ENCODE data around the gene GABRB2.
"Not testable (repeated sequence)": the region's sequence is repeated elsewhere in the genome, so short reads cannot be mapped to it uniquely, and the experiment has no call there.

GABRB2 gene

DNA sequence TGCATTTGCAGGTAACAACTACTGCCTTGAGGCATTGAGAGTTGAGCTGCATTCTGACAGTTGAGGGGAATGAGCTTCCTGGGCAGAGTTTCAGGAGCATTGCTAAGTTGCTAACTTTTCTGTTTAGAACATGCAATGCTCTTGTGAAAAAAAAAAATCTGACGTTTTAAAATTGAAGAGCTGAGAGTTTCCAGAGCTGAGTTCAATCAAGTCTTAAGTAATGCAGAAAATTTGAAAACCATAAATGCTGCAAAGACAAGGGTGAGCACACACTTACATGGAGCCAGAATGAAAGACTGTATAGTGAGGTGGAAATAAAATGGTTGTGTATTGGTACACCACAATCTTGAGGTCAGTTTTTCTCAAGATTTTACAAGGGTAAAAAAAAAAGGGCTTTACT lies 166.0 kb downstream of the GABRB2 start:
- DNase-seq, result no peak

DNA sequence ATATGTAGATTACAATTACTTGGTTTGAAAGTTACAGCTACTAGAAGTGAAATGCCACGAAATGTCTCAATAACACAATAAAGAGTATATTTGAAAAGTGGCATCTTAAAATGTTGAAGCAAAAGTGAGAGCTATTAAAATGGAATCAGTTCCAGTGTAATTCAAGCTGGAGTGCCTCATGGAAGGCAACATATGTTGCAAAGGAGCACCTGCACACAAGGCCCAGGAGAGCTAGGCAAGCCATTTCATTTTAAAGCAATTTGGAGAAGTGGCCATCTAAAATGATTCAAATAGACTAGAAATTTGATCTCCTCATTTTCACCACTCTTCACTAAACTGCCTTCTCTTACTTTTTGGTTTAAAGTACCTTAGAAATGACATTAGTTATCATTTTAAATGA lies 167.8 kb downstream of the GABRB2 start:
- DNase-seq, result no peak

DNA sequence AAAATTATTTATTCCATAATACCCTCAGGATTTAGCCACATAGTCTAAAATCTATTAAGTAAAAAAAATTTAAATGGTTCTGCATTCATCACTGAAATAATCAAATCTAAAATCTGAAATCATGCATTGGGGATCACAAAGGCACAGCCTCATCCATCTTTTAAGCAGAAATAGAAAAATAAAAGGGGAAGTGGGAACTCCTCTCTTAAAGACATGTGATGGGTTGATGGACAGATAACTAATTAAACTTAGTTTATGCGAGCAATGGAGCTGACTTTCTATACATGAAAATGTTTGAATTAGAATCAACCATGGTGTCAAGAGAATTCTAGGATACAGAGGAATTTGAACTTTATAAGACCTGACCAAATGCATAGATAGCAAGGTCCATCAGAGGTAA lies 170.5 kb downstream of the GABRB2 start:
- DNase-seq, result no peak

DNA sequence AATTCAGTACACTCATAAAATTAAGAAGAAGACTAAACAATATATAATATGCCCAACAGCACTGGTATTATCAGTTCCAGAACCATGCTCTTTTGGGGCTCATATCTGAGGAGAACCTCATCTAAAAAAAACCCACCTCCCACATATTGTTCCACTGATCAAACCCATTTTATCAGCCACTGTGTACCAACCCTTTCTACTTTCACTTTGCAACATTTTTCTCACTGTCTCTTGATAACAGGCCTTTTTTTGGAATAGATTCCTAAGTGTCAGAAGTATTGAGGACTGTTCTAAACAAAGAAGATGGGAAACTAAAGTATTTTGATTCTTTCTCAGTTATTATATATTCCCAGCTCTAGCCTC lies 173.2 kb downstream of the GABRB2 start:
- DNase-seq, result no peak

DNA sequence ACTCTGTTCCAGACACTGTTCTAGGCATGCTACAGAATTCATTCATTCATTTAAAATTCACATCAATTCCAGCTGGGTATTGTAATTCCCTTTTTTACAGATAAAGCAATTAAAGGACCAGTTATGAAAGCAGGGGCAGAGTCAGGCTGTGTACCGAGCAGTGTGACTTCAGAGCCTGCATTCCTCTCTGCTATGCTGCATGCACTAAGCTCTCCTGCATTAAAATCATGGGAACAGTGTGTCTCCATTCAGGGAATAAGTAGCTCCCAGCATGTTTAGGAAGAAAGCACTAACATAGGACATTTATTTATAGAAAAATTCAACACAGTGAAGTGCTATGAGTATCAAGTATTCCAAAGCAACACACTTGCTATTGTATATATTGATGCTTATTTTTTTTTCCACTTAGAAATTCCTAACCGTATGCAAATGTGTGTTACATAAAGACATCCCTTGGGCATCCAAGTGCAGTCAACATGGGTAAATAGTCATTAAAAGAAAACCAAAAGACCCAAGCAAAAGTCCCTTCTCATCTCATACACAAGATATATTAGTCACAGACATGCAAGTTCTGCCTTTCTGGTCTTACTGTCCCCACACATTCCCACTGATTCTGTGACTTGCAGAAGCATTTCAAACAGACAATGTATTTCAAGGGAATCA lies 173.7 kb downstream of the GABRB2 start:
- DNase-seq, result no peak

DNA sequence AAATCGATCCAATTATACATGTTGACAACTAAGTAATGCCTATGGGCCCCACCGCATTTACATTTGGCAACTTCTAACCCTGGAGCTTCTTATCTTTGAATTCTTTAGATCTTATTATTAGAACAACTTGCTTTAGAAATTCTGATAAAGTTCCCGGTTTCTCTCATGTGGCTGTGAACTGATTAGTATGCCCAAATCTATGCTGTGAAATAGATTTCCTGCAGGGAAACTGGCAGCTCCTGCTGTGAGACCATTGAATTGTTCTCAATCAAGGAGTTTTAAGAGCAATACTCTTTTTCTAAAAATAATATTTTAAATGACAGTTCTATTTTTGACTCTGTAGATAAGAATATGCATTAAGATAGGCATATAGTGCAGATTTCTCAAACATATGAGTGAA lies 177.5 kb downstream of the GABRB2 start:
- no peak for DNase-seq

DNA sequence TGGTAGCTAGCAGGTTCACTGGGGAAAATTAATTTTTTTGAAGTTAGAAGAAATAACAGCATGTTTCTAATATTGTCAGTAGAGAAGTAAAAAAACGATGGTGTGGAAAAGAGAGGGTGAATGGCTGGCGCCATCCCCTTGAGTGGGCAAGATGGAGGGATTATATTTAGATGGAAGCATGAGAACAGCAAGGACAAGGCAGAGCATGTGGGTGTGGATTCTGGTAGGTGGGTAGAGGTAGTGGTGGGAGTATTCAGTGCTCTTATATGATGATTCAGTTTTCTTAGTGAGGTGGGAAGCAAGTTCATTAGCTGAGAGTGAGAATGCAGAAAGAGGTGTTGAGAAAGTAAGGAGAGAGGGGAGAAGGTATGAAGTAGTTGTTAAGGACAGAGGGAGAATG lies 188.1 kb downstream of the GABRB2 start:
- DNase-seq, result no peak

DNA sequence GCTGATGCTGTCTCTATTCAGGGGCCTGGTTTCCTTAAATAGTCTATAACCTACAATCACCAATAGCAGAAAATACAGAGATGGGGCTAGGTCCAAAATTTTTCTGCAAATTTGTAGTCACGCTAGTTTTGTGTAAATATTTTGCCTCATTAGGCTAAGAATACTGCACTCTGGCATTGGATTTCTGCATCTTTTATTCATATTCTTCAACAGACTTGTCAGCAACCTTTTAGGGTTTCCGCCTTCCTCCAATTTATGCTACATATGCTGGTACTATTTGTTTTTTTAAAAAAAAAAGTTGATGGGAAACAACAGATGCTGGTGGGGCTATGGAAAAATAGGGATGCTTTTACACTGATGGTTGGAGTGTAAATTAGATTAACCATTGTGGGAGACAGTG lies 202.3 kb downstream of the GABRB2 start:
- DNase-seq, result no peak

DNA sequence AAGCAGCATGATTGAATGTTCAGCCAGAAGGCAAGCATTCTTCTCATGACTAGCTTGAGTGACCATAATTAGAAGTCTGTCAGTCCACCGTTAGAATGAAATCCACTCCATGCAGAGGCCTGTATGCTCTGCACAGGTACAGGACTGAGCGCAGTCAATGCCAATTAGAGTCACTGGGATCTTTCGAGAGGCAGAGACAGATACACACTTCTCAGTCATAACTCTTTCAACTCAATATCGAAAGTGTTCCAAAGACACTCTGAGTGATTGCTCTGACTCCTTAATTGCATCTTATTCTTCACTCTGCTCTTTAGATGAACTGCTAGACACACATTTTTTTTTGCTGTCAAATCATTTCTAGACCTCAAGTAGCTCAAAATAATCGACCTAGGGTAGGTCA lies 203.6 kb downstream of the GABRB2 start:
- DNase-seq, result no peak

DNA sequence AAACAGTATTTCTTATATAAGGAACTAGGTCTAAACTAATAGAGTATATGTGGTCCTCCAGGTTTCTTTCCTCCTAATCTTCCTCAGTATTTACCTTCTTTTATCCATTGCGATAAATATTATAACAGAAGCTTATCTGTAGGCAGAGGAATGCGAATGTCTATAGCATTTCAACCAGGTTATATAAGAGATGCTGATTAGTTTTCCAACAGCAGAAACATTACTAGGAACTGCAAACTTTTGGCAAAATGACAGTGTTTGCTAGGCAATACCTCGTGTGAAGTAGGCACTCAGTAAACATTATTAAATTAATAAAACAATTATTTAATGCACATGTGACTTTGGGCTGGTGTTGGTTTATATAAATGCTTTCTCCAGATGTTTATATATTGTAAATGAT lies 206.5 kb downstream of the GABRB2 start:
- DNase-seq, result no peak

DNA sequence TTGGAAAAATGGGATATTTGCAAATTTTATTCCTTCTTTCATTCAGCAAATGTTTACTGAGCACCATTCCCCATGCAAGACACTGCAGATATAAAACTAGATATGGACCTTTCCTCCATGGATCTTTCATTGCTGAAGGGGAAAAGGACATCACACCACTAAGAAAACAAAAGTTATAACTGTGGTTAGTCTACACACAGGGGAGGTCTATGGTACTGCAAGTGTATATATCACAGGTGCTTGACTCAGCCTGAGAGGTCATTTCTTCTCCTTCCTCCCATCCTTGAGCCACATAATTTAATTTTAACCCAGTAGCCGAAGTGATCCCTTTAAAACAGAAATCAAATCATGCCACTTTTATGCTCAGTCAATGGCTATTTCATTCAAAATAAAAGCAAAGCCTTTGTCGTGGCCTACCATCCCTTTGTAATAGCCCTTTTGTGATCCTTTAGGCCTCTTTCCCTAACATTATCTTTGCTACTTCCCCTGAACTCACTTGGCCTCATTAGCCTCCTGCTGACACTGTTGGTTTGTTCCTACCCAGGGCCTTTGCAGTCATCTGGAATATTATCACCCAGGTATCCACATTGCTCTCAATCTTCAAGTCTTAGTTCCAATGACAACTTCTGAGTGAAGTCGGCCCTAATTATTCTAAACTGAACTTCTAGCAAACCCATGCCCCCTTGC lies 213.2 kb downstream of the GABRB2 start:
- DNase-seq, result no peak

DNA sequence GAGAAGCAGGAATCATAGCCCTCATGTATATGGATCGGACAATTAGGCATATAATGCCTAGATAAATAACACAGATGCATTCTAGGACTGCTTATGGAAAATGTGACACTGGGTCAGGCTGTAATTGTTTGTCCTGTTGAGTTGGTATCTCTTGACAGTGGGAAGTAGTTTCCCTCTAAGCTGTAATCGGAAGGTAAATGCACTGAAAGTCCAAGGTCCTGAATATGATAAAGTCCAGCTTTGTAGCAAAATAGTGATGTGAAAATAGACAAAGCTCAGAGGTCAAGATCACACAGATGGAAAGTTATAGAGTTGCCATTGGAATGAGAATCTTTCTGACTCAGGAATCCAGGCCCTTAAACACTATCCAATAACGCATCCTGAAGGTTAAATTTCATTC lies 214.2 kb downstream of the GABRB2 start:
- no peak for DNase-seq

DNA sequence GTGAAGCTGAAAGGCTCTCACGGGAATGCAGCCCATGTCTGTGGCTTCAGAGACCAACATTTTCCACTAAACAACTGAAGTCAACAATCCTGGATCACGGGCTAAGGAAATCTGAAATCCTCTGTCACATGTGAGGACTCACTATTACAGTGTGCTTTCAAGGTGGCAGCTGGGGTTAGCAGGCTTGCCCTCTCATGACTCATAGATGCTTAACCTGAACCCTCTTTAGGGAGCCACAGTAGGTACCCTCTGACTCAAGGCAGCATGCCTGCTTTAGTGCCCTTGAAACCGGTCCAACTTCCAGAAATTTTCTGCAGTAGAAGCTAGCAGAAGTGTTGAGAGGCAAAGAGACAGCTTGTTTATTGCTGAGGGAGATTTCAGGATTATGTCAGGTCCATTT lies 232.5 kb downstream of the GABRB2 start:
- no peak for DNase-seq

DNA sequence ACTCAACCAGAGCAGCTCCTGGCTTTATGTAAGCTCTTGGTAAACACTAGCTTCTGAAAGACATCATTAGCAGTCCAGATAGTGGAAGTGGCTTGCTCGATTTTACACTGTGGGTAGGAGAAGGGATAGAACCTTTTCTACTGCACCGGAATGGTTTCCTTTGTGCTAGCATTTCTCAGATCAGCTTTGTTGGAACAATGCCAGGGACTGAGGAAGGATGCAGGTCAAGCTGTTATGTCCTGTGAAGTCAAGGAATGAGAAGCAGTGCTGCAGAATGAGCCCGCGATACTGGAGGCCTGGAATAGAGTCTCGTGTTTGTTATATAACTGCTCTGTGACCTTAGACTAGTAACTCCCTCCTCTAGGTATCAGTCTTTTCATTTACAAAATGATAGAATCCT lies 233.6 kb downstream of the GABRB2 start:
- no peak for DNase-seq

DNA sequence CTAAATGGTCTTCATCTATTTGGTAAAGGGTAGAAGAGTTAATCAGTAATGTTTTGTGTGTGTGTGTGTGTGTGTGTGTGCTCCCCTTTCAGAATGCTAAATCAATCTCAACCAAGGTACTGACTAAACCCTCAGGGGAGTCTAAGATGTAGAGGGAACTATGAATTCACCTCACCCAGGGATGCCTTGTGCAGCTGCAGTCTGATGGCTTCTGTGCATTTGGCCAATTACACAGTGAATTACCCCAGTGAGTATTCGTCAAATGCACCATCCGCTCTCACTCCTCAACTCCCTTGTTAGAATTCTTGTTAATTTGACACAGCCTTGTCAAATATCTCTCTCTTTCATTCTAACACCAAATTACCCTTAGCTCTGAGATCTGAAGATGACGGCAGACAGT lies 234.6 kb downstream of the GABRB2 start:
- DNase-seq, result no peak

DNA sequence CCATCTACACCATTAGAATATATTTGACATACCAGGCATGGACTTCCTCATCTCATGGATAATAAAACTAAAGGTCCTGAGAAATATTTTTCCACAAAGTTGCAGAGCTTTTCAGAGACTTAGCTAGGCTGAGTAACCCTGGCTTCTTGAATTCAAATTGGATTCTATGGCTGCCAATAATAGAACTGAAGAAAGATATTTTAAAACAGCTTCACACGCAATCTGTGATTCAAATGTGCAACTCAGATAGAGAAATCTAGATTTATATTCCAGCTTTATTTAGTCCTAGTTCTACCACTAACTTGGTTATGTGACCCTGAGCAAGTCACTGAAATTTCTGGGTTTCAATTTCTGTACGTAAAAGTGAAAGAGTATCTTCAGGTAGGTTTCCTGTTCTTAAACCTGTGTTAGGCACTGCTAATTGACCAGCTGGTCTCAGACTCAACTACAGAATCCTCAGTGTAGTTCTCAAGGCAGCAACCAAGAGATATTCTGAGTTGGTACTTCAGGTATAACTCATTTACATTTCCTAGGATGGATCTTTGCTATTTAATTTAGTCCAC lies 235.3 kb downstream of the GABRB2 start:
- DNase-seq, result no peak

DNA sequence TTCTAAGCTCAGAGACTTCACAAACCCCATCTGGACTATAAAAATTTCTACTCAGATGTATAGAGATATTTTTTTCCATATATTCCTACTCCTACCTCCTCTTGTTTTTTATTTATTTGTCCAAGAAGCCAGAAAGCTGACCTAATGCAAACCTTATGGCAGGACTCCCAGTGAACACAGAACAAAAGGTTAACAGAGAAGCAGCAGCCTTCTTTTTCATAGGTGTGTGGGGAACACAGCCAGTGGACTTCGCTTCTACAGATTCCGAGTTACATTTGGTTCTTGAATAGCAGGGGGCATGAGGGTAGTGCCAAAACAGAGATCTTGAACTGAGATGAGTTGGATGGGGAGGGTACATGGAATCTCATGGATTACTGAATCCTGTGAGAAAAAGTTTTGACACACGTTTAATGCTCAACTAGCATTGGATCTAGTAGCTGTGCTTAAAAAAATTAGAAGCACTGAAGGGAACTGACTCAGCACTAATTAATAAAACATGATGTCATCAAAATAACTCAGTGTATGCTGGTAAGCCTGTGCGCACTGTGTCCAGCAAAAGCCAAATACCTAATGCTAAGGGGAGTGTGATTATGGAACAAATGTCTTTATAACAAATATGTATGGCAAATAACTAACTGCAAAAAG lies 240.1 kb downstream of the GABRB2 start:
- DNase-seq, result no peak

DNA sequence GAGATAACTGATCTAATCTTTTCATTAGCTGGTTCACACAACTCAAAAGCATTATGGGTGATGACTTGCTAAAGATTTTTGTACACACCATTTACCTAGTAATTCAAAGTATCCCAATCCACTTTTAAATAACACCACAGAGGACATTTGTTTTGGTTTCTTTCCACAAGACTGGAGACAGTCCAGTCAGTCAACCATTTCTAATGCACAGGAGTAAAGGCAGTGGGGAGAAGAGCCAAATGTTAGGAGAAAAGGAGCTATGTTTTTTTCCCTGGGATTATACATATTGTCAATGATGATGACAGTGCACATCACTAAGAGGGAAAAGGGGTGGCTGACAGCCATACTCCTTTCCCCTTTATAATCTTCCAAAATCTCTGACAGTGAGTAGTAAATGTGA lies 240.9 kb downstream of the GABRB2 start:
- no peak for DNase-seq

DNA sequence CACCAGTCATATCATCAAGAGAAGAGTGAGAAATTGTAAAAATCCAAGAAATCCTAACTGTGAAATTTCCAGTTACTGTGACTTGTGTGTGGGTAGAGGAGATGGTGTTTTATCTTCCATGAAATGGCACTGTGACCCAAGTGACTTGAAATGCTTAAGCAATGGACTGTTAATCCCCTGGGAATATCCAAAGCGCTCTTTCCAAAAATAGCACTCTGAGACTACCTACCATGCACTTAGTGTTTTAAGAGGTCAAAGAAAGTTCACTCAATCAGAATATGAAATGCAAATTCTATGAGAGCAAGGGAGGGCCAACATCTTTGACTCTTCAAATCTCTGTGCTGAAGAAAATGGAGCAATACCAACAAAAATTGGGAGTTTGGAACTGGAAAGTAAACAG lies 244.0 kb downstream of the GABRB2 start:
- DNase-seq, result no peak

DNA sequence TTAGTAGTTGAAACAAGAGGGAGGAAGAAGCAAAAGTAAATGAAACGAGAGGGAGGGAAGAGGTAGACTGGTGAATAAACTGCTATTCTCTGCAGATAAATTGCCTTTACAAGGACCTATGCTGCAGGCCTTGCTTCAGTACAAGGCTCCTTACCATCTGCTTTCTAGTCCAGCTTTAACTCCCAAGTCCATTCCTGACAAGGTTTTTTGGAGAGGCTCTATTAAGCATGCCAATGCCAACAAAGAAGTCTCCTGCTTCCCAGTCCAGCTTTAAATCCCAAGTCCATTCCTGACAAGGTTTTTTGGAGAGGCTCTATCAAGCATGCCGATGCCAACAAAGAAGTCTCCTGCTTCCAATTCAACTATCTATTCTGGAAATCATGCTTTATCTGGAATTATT lies 244.9 kb downstream of the GABRB2 start:
- no peak for DNase-seq

DNA sequence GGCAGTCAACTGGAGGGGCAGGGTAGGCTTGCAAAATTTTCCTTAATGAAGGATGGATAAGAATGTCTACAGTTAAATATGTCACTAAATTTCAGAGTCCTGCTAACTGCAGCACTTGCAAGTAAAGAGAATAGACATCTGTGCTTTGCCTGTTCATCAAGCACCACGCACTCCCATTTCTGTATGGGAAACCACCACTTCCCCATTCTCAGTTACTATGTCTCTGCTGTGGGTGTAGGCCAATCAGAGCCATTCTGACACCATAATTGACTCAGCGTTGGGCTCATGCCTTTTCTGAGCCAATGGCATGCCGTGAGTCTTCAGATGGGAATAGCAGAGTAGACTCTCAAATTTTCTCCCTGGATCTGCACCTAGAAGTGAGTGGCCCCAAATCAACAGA lies 247.5 kb downstream of the GABRB2 start:
- DNase-seq, result no peak

DNA sequence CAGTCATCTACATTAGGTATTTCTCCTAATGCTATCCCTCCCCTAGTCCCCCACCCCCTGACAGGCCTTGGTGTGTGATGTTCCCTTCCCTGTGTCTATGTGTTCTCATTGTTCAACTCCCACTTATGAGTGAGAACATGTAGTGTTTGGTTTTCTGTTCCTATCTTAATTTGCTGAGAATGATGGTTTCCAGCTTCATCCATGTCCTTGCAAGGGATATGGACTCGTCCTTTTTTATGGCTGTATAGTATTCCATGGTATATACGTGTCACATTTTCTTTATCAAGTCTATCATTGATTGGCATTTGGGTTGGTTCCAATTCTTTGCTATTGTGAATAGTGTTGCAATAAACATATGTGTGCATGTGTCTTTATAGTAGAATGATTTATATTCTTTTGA lies 249.1 kb downstream of the GABRB2 start:
- DNase-seq, result not testable (repeated sequence)

DNA sequence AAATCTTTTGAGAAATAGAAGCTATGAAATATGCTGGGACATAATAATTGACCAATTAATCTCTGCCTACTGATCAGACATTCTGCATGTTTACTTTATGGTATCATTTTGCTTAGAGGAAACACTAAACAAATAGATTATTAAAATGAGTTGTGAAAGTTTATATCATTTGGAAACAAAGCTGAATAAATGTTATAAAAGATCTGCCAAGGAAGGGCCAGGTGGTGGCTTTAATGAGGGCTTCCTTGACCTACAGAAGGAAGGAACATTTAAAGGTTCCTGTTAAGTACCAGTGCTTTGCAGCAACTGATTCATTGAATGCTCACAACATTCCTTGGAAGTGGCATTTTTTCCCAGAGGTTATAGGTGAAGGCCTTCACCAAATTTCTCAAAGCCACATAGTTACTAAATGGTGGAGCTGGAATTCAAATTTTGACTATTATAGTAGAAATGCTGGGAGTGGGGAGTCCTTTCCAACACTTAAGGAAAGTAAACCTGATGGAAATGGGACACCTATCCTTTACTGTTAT lies 250.7 kb downstream of the GABRB2 start:
- DNase-seq, result no peak

DNA sequence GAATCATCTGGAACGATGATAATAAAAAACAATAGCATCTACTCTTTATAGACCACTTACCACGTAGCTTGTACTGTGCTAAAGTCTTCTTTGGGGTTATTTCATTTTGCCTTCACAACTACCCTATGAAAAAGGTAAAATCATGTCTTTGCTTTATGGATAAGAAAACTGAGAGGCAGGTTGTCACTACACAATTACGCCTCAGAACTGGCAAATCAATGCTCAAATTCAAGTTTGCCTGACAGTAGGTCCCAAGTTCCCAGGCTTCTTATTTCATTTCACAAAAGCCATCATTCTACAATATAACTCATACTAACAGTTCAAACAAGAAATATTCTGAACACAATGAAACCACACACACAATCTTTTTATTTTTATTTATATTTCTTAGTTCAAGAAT lies 258.5 kb downstream of the GABRB2 start:
- DNase-seq, result no peak
